ENCODE data around the gene BARD1. TPM values are rescaled to one million over a fixed set of nuclear protein-coding genes. Genes with fewer than 3 reads are reported as not detected.

BARD1 gene
- total and polyA plus RNA-seq, 2 donors (not counting 1 experiment from before 2014, with no cell fraction given), result 5.1 to 43.1 TPM

GRCh38 chr2:214740867-214741395 is 68.6 kb downstream of the BARD1 start:
- Histone ChIP-seq H3K4me2 (ENCODE audit: extremely low read depth, insufficient read depth, low read length) (no peak overlapping the region), H3K27ac (ENCODE audit: insufficient read depth, low read length) (no peak overlapping the region), H3K36me3 (ENCODE audit: control insufficient read depth, insufficient read depth, low read length) (no peaks in the 10 kb centered on the region), H3K27me3 (ENCODE audit: control insufficient read depth, insufficient read depth, low read length) (no peaks in the 10 kb centered on the region), H3K9me3 (ENCODE audit: control insufficient read depth, insufficient read depth, low read depth, low read length) (no peaks in the 10 kb centered on the region), H3K4me3 (replicated peaks in 1 of 4; ENCODE audit: control extremely low read depth in 1 of 4, insufficient read depth in 1 of 4, low read depth in 3 of 4, low read length in 4 of 4) (no peak overlapping the region), H3K79me2 (ENCODE audit: control insufficient read depth, insufficient read depth, low read length) (no peaks in the 10 kb centered on the region), H3K9ac (ENCODE audit: insufficient read depth, low read length) (no peak overlapping the region), H4K20me1 (ENCODE audit: control insufficient read depth, extremely low read depth, insufficient read depth, low read length) (no peaks in the 10 kb centered on the region), H2AFZ (ENCODE audit: low read length) (no peak overlapping the region), H3K4me1 (ENCODE audit: control insufficient read depth, extremely low read depth, insufficient read depth, low read length) (no peaks in the 10 kb centered on the region)
- no peak for DNase-seq (ENCODE audit: low read depth in 2 of 2)
- TF ChIP-seq EZH2 (IDR thresholded peaks at IDR 0.05; ENCODE audit: low read length, missing control alignments) (no peak), CTCF (conservative IDR thresholded peaks at IDR 0.05 in 1 of 2, IDR thresholded peaks at IDR 0.05 in 1 of 2; ENCODE audit: low read depth in 1 of 2, low read length in 2 of 2) (no peak)

GRCh38 chr2:214737188-214737587 is 72.3 kb downstream of the BARD1 start:
- Histone ChIP-seq H3K9ac (ENCODE audit: insufficient read depth, low read length) (no peak overlapping the region), H3K4me3 (replicated peaks in 1 of 4; ENCODE audit: control extremely low read depth in 1 of 4, insufficient read depth in 1 of 4, low read depth in 3 of 4, low read length in 4 of 4) (no peak overlapping the region), H3K36me3 (ENCODE audit: control insufficient read depth, insufficient read depth, low read length) (no peaks in the 10 kb centered on the region), H3K27me3 (ENCODE audit: control insufficient read depth, insufficient read depth, low read length) (no peaks in the 10 kb centered on the region), H3K27ac (ENCODE audit: insufficient read depth, low read length) (no peak overlapping the region), H2AFZ (ENCODE audit: low read length) (no peak overlapping the region), H4K20me1 (ENCODE audit: control insufficient read depth, extremely low read depth, insufficient read depth, low read length) (no peaks in the 10 kb centered on the region), H3K4me1 (ENCODE audit: control insufficient read depth, extremely low read depth, insufficient read depth, low read length) (no peaks in the 10 kb centered on the region), H3K9me3 (ENCODE audit: control insufficient read depth, insufficient read depth, low read depth, low read length) (no peaks in the 10 kb centered on the region), H3K4me2 (ENCODE audit: extremely low read depth, insufficient read depth, low read length) (no peak overlapping the region), H3K79me2 (ENCODE audit: control insufficient read depth, insufficient read depth, low read length) (no peaks in the 10 kb centered on the region)
- TF ChIP-seq CTCF (conservative IDR thresholded peaks at IDR 0.05 in 1 of 2, IDR thresholded peaks at IDR 0.05 in 1 of 2; ENCODE audit: low read depth in 1 of 2, low read length in 2 of 2), result no peak
- no peak for TF ChIP-seq EZH2 (IDR thresholded peaks at IDR 0.05; ENCODE audit: low read length, missing control alignments)
- no peak for DNase-seq (ENCODE audit: low read depth in 2 of 2)

- Histone ChIP-seq H3K36me3 (ENCODE audit: control insufficient read depth, insufficient read depth, low read length) (no peaks in the 10 kb centered on the region), H3K9ac (ENCODE audit: insufficient read depth, low read length) (no peak overlapping the region), H3K27me3 (ENCODE audit: control insufficient read depth, insufficient read depth, low read length) (no peaks in the 10 kb centered on the region), H3K79me2 (ENCODE audit: control insufficient read depth, insufficient read depth, low read length) (no peaks in the 10 kb centered on the region), H3K4me2 (ENCODE audit: extremely low read depth, insufficient read depth, low read length) (no peak overlapping the region), H3K4me1 (ENCODE audit: control insufficient read depth, extremely low read depth, insufficient read depth, low read length) (no peaks in the 10 kb centered on the region), H4K20me1 (ENCODE audit: control insufficient read depth, extremely low read depth, insufficient read depth, low read length) (no peaks in the 10 kb centered on the region), H3K27ac (ENCODE audit: insufficient read depth, low read length) (no peak overlapping the region), H3K4me3 (replicated peaks in 1 of 4; ENCODE audit: control extremely low read depth in 1 of 4, insufficient read depth in 1 of 4, low read depth in 3 of 4, low read length in 4 of 4) (no peak overlapping the region), H3K9me3 (ENCODE audit: control insufficient read depth, insufficient read depth, low read depth, low read length) (no peaks in the 10 kb centered on the region), H2AFZ (ENCODE audit: low read length) (no peak overlapping the region)
- TF ChIP-seq EZH2 (IDR thresholded peaks at IDR 0.05; ENCODE audit: low read length, missing control alignments) (no peak), CTCF (conservative IDR thresholded peaks at IDR 0.05 in 1 of 2, IDR thresholded peaks at IDR 0.05 in 1 of 2; ENCODE audit: low read depth in 1 of 2, low read length in 2 of 2) (no peak)
- DNase-seq (ENCODE audit: low read depth in 2 of 2), result peak in 1 of 2 donors; percentile 6
These were observed 78.6 kb downstream of the BARD1 start for GRCh38 chr2:214730800-214731407.

Data from fibroblast of lung (primary cell).